CD4-positive, alpha-beta T cell (primary cell): Measurements from ENCODE around the gene DLGAP4. TPM values are rescaled to one million over a fixed set of nuclear protein-coding genes. Genes with fewer than 3 reads are reported as not detected.

ENCODE experiments used
- ATAC-seq: fragments of 200-7000 bp; cut with Tn5 transposase; one replicate; pipeline ENCODE4 v1.10.0; 2022; ENCODE audit warnings: mild to moderate bottlenecking; ENCODE audit not compliant: poor library complexity
- CTCF ChIA-PET: fragments of 350-600 bp; sonication (Branson Sonifier 250); formaldehyde crosslinking; loops from one replicate; lab custom pipeline; 2021; ENCODE audit warnings: antibody characterized with exemption, inconsistent platforms; lab: Charles Lee
- POLR2A ChIA-PET: fragments of 350-600 bp; sonication (Branson Sonifier 250); formaldehyde crosslinking; loops from one replicate; lab custom pipeline; 2021; ENCODE audit warnings: antibody characterized with exemption, inconsistent platforms; lab: Charles Lee
- DNase-seq, 14 experiments: peaks; one replicate each; pipeline ENCODE4 v3.0.0-alpha.2; 2013 to 2020; ENCODE audit warnings: mixed read lengths in 2 of 14
- H3K27ac ChIP-seq, 2 donors: one replicate each; pipeline versions ENCODE4 v1.5.1 to v1.7.0; 2013; ENCODE audit warnings: low read length in 2 of 2, low read depth in 1 of 2, mild to moderate bottlenecking in 1 of 2
- H3K27me3 ChIP-seq, 2 experiments: 1 replicate in 1 of 2; 2 replicates in 1 of 2; pipeline versions ENCODE4 v1.6.1 to v1.7.0; 2013; ENCODE audit warnings: low read length in 2 of 2, control low read depth in 1 of 2, mild to moderate bottlenecking in 1 of 2, moderate library complexity in 1 of 2; ENCODE audit not compliant: insufficient read depth in 2 of 2, control insufficient read depth in 1 of 2
- H3K36me3 ChIP-seq: one replicate; pipeline ENCODE4 v1.6.1; 2013; ENCODE audit warnings: low read length, control low read depth; ENCODE audit not compliant: insufficient read depth
- H3K4me1 ChIP-seq: one replicate; pipeline ENCODE4 v1.6.1; 2013; ENCODE audit warnings: low read length, control low read depth; ENCODE audit not compliant: insufficient read depth
- H3K4me3 ChIP-seq: one replicate; pipeline ENCODE4 v1.5.1; 2013; ENCODE audit warnings: mild to moderate bottlenecking, low read length, moderate library complexity
- H3K9me3 ChIP-seq, 2 experiments: 1 replicate in 1 of 2; 2 replicates in 1 of 2; pipeline versions ENCODE4 v1.6.1 to v1.7.0; 2013; ENCODE audit warnings: low read length in 2 of 2, mild to moderate bottlenecking in 2 of 2, control low read depth in 1 of 2, moderate library complexity in 1 of 2; ENCODE audit not compliant: control insufficient read depth in 1 of 2, insufficient read depth in 1 of 2
- H3K27ac Mint-ChIP-seq: one replicate; pipeline ENCODE4 v1.8.0; 2020; ENCODE audit warnings: mixed read lengths
- H3K27me3 Mint-ChIP-seq: one replicate; pipeline ENCODE4 v1.8.0; 2021; ENCODE audit warnings: mixed read lengths
- H3K36me3 Mint-ChIP-seq: one replicate; pipeline ENCODE4 v1.8.0; 2021; ENCODE audit warnings: low read depth, mixed read lengths
- H3K4me1 Mint-ChIP-seq: one replicate; pipeline ENCODE4 v1.8.0; 2021; ENCODE audit warnings: low read depth, mixed read lengths
- H3K4me3 Mint-ChIP-seq: one replicate; pipeline ENCODE4 v1.8.0; 2020; ENCODE audit warnings: mild to moderate bottlenecking, mixed read lengths
- H3K9me3 Mint-ChIP-seq: one replicate; pipeline ENCODE4 v1.8.0; 2020; ENCODE audit warnings: mixed read lengths
- CTCF ChIP-seq: fragments of 200-600 bp; IDR thresholded peaks from one replicate; pipeline ENCODE4 v1.8.0; 2022; ENCODE audit warnings: antibody characterized with exemption, mild to moderate bottlenecking
- intact Hi-C, 2 experiments: fragments of 100-400 bp; cut with DNase I in 1 of 2; cut with micrococcal nuclease in 1 of 2; formaldehyde crosslinking; loops; one replicate each; pipeline versions ENCODE4 v1.15.1 to v1.9.0; 2023 to 2025; cut with DNase I, micrococcal nuclease
- total RNA-seq, 174 experiments: library from RNA in 2 of 174; stranded (reverse) in 2 of 174; gene quantifications; one replicate each; pipeline ENCODE4 v1.2.3 and lab custom pipeline; 2021 to 2026

DLGAP4 gene
- total RNA-seq, 2 experiments from 2014 or later = 16.0 to 16.1 TPM

- Mint-ChIP-seq H3K27me3 (peaks cover 5% of the 10 kb centered on the region), H3K9me3 (no peaks in the 10 kb centered on the region), H3K36me3 (no peaks in the 10 kb centered on the region), H3K27ac (no peak overlapping the region), H3K4me3 (peak overlapping the region; percentile 51), H3K4me1 (peaks cover 4% of the 10 kb centered on the region)
- peaks cover 0 to 5% of the 10 kb centered on the region in 2 experiments for H3K9me3 ChIP-seq
- CTCF ChIA-PET = no interaction called here
- POLR2A ChIA-PET = interaction anchor here (1.0 to 1.5 kb wide), 3 partner anchors 25 to 482 kb away, joined by 3 to 4 read pairs (median 3); partner anchors contain the start of genes AAR2 and SCAND1
- peak overlapping the region; percentile 42 for H3K4me3 ChIP-seq
- no peaks in the 10 kb centered on the region for H3K36me3 ChIP-seq
- TF ChIP-seq CTCF = no peak
- peak; percentile 77 to 92 (median 84) for DNase-seq
- H3K27me3 ChIP-seq = no peaks in the 10 kb centered on the region
- peak; percentile 98 for ATAC-seq
- H3K27ac ChIP-seq = no peak overlapping the region
- intact Hi-C loops = no loop called here
- H3K4me1 ChIP-seq = peaks cover 21% of the 10 kb centered on the region
Measured at GRCh38 chr20:36435592-36436541, 129.7 kb downstream of the DLGAP4 start.

GRCh38 chr20:36439040-36439730, 133.0 kb downstream of the DLGAP4 start:
- H3K27me3 Mint-ChIP-seq = peaks cover 13% of the 10 kb centered on the region
- H3K36me3 Mint-ChIP-seq = no peaks in the 10 kb centered on the region
- peak; percentile 83 for TF ChIP-seq CTCF
- no peak overlapping the region for H3K4me3 ChIP-seq
- no peaks in the 10 kb centered on the region for H3K9me3 ChIP-seq
- POLR2A ChIA-PET = interaction anchor here (0.9 kb wide), 1 partner anchor 236 kb away, joined by 3 read pairs; no protein-coding TSS in a partner anchor
- no peaks in the 10 kb centered on the region for H3K36me3 ChIP-seq
- H3K9me3 Mint-ChIP-seq = no peaks in the 10 kb centered on the region
- CTCF ChIA-PET = interaction anchor here (0.5 to 2.7 kb wide), 15 partner anchors 9 to 1011 kb away, joined by 3 to 19 read pairs (median 3); no protein-coding TSS in a partner anchor
- peaks cover 21% of the 10 kb centered on the region for H3K4me1 ChIP-seq
- H3K27me3 ChIP-seq = no peaks in the 10 kb centered on the region
- H3K27ac Mint-ChIP-seq = no peak overlapping the region
- H3K4me1 Mint-ChIP-seq = peaks cover 4% of the 10 kb centered on the region
- H3K4me3 Mint-ChIP-seq = no peak overlapping the region
- intact Hi-C loops = loop anchor here (1.0 to 2.0 kb wide), 2 partner anchors 236 to 446 kb away; no protein-coding TSS in a partner anchor
- peak; percentile 28 for ATAC-seq
- DNase-seq = peak; percentile 44 to 76 (median 55)
- H3K27ac ChIP-seq = no peak overlapping the region

- H3K4me3 ChIP-seq = no peak overlapping the region
- peaks cover 13% of the 10 kb centered on the region for H3K27me3 Mint-ChIP-seq
- ChIA-PET POLR2A (interaction anchor here (0.9 kb wide), 1 partner anchor 236 kb away, joined by 3 read pairs; no protein-coding TSS in a partner anchor), CTCF (interaction anchor here (0.5 to 2.7 kb wide), 14 partner anchors 8 to 1011 kb away, joined by 3 to 19 read pairs (median 4); no protein-coding TSS in a partner anchor)
- H3K27me3 ChIP-seq = no peaks in the 10 kb centered on the region
- no peaks in the 10 kb centered on the region for H3K36me3 ChIP-seq
- H3K4me3 Mint-ChIP-seq = no peak overlapping the region
- intact Hi-C loops = loop anchor here (1.0 to 5.0 kb wide), 3 partner anchors 236 to 447 kb away; no protein-coding TSS in a partner anchor
- H3K27ac ChIP-seq = no peak overlapping the region
- no peaks in the 10 kb centered on the region for H3K9me3 ChIP-seq
- H3K4me1 Mint-ChIP-seq = peaks cover 4% of the 10 kb centered on the region
- H3K27ac Mint-ChIP-seq = no peak overlapping the region
- no peak for DNase-seq
- peak; percentile 12 for TF ChIP-seq CTCF
- H3K4me1 ChIP-seq = peaks cover 21% of the 10 kb centered on the region
- no peaks in the 10 kb centered on the region for H3K36me3 Mint-ChIP-seq
- no peak for ATAC-seq
- no peaks in the 10 kb centered on the region for H3K9me3 Mint-ChIP-seq
Measured at GRCh38 chr20:36439731-36440072, 133.6 kb downstream of the DLGAP4 start.
